HG02678 (cell line): Measurements from ENCODE around the gene DCBLD2.
"Not testable (repeated sequence)": the region's sequence is repeated elsewhere in the genome, so short reads cannot be mapped to it uniquely, and the experiment has no call there.

Source experiments
- ATAC-seq: cut with Tn5 transposase; IDR thresholded peaks from one replicate; pipeline ENCODE4 v1.9.1; 2021; ENCODE audit warnings: mild to moderate bottlenecking, moderate library complexity; ENCODE audit not compliant: unreplicated experiment

DCBLD2 gene

GRCh38 chr3:98843266-98843959, 58.1 kb downstream of the DCBLD2 start:
- ATAC-seq, result no peak

DNA sequence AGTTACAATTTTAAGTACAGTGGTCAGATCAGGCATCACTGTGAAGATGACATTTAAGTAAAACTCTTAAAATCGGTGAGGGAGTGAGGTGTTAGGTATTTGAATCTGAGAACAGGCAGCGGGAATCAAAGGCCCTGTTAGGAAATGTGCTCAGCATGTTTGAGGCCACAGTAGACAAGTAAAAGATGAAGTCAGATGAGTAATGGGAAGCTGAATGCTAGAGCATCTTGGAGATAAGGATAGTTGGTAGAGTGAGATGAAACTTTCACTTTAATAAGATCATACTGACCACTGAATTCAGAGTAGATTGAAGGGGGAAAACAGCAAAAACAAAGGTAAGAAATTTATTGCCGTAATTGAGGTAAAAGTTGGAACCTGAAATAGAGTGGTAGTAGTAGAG, 61.6 kb downstream of the DCBLD2 start:
- ATAC-seq, result no peak

- ATAC-seq, result not testable (repeated sequence)
These were observed 70.4 kb downstream of the DCBLD2 start for GRCh38 chr3:98831060-98831459.

GRCh38 chr3:98829246-98829832, 72.2 kb downstream of the DCBLD2 start:
- no peak for ATAC-seq

GRCh38 chr3:98827221-98827920, 74.1 kb downstream of the DCBLD2 start:
- ATAC-seq, result no peak

GRCh38 chr3:98826126-98826525, 75.4 kb downstream of the DCBLD2 start:
- ATAC-seq, result no peak

- ATAC-seq, result no peak
These were observed 77.2 kb downstream of the DCBLD2 start for GRCh38 chr3:98824256-98824655.

DNA sequence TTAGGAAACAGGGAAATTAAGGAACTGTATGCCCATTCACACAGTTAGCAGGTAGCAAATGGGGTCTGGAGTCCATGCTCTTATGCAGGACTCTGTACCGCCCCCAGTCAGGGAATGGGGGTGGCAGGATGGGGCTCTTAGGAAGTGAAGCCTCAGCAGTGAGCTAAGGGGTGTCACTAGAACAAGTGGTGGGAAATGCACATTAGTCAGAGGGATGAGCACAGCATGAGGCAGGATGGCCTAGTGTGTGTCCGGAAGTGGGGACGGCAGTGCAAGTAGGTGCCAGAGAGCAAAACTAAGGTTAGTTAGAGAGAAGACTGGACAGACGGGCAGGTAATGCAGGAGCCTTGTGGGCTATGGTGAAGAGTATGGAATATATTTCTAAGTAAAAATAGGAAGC, 77.7 kb downstream of the DCBLD2 start:
- ATAC-seq, result no peak

DNA sequence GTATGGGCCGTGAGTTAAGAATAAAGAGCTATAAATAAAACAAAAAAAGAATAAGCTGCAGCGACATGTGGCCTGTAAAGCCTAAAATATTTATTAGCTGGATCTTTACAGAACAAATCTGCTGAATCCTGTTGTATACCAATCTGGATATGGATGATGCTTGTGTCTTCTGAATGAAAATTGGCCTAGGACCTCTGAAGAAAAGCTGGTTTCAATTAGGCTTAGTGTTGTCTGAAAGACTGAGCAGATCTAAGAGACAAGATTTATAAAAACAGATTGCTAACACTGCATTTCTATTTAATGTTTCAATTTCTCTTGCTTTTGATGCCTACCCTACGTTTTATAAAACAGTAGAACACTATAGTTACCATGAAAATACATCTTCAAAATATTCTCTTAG, 80.4 kb downstream of the DCBLD2 start:
- no peak for ATAC-seq

- peak; percentile 92 for ATAC-seq
These were observed 83.9 kb downstream of the DCBLD2 start for GRCh38 chr3:98817547-98818041.

GRCh38 chr3:98814817-98815420, 86.6 kb downstream of the DCBLD2 start:
- no peak for ATAC-seq

DNA sequence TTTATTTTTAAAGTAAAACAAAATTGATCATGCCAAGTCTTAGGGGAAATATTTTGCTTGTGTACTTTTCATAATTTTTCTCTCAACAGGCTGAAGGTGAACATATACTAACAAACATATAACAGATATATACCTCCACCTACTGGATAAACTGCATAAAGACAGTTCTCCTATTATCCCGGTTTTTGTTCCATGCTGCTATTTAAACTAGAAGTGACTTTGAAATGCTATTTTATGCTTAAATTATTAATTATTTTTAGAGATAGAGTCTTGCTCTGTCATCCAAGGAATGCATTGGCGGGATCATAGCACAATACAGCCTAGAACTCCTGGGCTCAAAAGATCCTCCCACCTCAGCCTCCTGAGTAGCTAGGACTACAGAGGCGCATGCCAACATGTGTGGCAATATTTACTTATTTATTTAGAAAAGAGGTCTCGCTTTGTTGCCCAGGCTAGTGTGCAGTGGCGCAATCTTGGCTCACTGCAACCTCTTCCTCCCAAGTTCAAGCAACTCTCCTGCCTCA, 88.6 kb downstream of the DCBLD2 start:
- no peak for ATAC-seq

DNA sequence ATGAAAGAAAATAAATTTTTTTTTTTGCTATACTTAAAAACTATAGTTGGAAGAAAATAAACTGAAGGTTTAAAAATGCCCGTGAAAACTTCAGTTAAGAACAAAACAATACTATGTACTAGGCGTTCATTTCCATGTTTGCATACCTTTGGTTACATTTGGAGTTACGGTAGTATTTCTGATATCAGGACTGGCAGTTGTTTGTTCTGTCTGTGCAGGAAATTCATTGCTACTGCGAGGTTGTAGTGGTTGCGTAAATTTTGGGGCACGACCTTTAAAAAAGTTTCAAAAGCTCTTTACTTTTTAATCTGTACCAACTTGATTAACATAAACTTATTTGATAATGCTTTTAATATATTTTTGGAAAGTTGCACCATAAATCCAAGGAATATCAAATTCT, 90.4 kb downstream of the DCBLD2 start:
- no peak for ATAC-seq

DNA sequence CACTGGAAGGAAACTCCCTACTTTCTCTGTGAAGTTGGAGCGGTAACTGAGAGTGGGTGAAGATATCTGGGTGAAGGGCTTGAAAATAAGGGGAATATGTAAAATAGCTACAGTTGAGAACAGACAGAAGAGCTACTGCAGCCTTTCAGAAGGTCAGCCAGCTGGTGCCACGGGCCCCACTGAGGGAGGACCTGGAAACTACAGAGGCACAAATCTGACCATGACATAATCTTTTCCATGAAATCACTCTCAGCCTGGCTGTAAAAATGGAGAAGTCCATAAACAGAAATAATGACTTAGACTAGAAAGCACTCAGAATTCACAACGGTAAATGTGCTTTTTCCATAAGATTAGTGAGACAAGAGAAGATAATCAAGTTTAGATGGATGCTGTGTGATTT, 91.9 kb downstream of the DCBLD2 start:
- ATAC-seq, result no peak

DNA sequence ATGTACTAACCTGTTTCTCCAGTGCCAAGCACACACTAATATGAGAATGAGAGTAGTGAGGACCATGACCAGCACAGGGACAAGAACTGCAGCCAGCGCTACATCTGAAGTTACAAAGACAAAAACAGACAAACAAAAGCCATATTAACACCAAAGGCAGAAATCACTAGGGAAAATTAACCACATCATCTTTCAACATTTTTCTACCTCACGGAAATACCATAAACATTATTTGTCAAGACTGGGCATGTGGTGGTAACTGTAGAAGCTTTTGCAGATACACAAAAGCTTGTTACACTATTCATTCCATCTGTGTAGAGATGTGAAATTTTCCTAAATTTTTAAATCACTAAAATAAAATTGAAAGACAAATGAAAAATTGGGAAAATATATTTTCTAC, 93.4 kb downstream of the DCBLD2 start:
- ATAC-seq, result no peak

- no peak for ATAC-seq
These were observed 93.9 kb downstream of the DCBLD2 start for GRCh38 chr3:98807561-98807960.

DNA sequence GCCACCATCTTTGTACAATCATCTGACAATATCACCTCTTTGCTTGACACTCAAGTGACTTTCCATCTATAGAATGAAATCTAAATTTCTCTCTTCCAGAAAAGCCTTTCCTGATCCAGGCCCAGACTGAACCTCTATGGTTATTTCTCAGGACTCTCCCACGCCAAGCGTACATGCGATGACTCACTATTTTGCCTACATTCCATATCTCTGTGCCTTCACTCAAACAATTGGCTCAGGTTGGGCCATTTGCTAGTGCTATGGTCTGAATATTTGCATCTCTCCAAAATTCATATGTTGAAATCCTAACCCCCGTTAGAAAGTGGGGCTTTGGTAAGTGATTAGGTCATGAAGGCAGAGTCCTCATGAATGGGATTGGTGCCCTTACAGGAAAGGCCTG, 94.5 kb downstream of the DCBLD2 start:
- no peak for ATAC-seq

GRCh38 chr3:98806521-98806920, 95.0 kb downstream of the DCBLD2 start:
- no peak for ATAC-seq

- no peak for ATAC-seq
These were observed 95.9 kb downstream of the DCBLD2 start for GRCh38 chr3:98805571-98805970.

- ATAC-seq, result no peak
These were observed 100.3 kb downstream of the DCBLD2 start for GRCh38 chr3:98801043-98801747.

- ATAC-seq, result no peak
These were observed 101.1 kb downstream of the DCBLD2 start for GRCh38 chr3:98800401-98800800.
